Smooth muscle cell of the brain vasculature (primary cell): Measurements from ENCODE around the gene CACTIN.

ENCODE experiments used
- DNase-seq: peaks from one replicate; pipeline ENCODE4 v3.0.0-alpha.2; 2012; ENCODE audit warnings: low read depth, low spot score

CACTIN gene

DNA sequence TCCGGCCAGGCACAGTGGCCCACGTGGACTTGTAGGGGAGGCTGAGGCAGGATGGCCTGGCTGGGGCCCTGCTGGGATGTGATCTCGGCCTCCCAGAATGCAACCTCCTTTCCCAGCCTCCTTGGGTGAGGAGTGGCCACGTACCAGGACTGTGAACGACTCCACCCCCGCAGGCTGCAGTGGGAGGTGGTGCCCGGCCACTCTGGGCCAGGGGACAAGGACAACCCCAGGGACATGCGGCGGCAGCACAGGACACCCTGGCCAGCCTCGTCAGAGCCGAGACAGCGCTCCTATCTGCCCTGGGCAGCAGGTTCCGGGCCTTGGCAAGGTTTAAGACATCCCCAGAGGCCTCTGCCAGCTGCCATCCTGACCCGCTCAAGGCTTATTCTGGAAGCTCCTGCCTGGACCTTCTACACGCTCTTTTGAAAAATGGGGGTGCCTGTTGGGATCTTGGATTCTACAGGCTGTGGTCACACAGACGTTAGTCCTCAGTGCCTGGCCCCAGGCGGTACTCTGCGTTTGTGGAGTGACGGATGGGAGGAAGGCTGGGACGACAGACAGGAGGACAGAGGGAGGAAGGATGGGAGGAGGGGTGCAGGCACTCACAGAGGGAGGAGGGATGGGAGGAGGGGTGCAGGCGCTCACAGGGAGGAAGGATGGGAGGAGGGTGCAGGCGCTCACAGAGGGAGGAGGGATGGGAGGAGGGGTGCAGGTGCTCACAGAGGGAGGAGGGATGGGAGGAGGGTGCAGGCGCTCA lies 19.9 kb upstream of the CACTIN start:
- no peak for DNase-seq

DNA sequence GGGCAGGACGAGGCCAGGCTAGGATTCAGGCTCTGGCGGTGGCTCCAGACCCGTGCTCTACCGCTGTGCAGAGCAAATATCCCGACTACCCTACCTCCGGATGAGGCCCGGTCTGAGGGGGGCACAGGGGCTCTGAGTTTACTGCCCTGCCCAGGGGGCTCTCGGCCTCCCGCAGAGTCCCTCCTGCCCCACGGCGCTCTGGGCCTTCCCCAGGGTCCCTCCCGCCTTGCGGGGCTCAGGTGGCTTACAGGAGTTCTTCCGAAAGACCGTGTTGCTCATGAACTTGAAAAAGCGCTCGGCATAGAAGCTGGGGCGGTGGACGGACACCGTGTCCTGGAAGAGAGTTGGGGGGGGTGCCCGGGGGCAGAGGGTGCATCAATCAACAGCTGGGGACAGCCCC lies 19.1 kb upstream of the CACTIN start:
- DNase-seq: no peak

DNA sequence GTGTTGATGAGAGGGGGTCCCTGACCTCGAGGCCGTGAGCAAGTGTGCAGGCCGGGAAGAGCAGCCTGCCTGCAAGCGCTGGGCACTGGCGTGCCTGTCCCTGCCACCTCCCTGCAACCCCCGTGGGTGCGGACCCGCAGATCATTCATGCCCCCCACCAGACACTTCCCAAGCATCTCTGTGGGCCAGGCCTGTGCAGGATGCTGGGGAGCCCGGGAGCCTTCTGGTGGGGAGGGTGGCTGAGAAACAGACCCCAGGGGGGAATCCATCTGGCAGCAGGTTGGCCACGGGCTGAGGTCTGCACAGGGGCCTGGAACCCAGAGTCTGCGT lies 18.4 kb upstream of the CACTIN start:
- DNase-seq: no peak

DNA sequence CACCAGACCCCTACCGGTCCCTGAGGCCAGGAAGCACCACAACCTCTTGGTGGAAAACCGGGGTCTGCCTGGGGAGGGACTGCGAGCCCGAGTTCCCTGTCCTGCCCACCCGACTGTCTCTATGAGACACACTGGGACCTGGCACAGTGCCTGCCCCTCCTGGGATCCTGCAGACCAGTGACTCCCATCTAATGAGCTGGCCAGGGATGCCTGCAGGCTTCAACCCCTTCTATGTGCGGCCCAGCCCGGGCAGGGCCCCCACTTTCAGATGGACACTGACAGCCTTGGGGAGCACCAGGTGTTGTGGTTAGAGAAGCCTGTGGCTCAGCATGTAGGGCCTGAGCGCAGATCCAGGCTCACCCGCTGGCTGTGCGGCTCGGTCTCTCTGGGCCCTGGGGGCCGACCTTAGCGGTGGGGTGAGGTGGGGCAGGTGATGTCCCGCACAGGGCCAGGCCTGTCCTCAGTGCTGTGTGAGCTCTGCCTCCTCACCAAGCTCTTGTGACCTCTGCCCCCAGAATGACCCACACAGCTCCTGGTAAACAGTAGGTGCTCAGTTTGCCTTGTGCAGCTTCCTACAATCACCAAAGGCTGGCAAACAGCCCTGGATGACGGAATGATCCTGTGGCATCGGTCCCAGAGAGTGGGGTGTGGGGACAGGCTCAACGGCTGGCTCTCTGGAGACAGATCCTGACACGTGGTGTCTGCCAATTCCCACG lies 17.9 kb upstream of the CACTIN start:
- no peak for DNase-seq

DNA sequence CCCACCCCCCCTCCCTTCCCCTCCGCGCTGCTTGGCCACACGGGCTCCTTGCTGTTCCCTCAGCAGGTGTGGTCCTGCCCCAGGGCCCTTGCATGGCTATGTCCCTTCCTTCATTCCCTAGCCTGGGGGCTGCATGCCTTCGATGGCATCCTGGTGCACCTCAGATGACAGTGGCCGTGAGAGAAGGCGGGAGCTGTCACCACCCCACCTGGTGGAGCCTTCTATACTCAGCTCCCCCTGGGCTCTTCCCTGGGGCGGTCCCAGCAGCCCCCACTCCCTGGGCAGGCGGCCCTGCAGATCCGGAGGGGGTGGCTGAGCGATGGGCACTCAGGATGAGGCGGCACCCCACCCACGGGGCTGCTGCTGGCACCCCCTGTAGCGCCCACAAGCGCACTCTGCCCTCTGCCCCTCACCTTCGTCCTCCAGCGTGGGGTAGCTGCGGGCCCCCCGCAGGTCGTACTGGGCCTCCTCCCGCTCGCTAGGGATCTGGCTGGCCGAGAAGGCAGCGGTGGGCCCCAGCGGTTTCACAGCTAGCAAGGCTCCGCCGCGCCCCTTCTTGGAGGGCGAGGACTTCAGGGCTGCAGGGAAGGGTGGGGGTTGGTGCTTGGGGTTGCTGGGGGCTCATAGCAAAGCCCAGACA lies 17.2 kb upstream of the CACTIN start:
- no peak for DNase-seq

DNA sequence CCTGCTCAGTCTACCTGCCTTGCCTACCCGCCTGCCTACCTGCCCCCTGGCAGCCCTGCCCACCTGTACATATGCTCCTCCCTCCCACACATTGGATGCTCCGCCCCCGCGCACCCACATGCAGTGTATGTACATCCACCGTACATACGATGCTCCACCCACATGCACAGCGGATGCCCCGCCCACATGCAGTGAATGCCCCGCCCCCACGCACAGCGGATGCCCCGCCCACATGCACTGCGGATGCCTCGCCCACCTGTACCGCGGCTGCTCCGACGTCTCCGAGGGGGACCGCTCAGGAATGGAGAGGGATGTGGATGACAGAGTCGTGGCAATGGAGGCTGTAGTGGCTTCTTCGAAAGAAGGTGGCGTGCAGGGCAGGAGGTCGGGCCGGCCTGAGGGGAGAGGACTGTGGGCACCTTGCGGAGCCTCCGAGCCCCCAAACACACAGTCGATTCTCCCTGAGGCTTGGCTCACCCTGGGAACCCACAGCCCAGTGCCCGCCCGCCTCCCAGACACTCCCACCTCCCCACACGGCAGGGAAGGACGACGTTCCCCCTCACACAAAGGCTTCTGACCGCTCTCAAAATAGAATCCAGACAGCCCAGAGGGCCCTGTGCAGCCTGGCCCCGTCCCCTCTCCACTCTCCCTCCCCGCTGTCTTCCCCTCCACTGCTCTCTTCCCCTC lies 16.5 kb upstream of the CACTIN start:
- no peak for DNase-seq

DNA sequence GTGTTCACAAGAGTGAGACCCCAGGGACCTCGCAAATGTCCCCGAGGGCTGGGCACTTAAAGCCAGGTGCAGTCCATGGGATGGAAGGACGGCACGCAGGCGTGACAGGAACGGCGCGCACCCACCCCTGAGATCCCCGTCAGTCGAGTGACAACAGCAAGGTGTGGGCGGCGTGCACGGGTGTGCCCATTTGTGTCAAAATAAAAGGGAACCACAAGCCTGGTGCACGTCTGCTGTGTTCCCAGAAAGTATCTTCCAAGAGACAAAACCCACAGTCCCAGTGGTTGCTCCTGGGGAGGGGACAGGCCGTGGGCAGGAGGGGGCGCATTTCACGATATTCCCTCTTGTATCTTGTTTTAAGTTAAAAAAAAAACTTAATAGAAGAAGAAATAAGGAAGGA lies 15.7 kb upstream of the CACTIN start:
- no peak for DNase-seq

DNA sequence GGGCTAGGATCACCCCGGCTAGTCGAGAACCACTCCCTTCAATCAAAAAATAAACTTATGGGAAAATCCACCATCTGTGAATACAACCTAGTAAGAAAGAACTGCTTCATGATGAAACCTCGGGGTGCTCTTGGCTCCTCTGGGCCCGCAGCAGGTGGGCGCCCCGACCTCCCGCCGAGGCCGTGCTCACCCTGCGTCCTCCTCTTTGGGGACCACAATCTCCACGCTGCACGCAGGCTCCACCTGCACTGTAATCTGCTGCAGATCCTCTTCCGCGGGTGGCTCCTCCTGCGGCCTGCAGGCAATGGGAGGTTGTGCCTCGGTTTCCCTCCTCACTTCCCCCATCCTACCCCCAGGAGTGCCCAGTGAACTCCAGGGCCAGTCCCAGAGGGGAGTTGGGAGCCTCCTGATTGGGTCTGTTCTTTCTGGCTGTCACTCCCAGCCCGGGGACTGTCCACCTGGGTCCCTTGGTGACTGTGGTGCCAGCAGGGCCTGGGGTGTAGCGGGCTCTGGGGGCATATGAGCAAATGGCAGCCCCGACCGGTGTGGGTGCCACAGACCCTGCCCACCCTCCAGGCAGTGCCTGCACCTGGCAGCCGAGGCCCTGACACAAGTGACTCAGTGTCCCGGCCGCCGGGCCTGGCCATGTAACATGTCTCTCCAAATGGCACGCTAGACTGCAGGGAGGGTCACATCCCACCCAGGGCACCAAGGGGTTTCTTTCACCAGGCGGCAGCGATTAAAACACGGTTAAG lies 15.1 kb upstream of the CACTIN start:
- no peak for DNase-seq

DNA sequence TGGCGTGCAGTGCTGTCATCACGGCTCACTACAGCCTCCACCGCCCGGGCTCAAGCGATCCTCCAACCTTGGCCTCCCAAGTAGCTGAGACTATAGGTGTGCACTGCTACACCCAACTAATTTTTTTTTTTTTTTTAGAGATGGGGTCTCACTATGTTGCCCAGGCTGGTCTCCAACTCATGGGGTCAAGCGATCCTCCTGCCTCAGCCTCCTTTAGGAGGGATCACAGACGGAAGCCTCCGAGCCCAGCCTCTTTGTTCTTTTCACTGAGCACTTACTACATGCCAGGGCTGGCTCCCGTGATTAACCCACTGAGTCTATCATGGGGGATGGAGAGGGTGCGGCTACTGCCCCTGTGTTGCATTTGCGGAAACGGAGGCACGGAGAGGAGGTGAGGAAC lies 12.9 kb upstream of the CACTIN start:
- DNase-seq: no peak

DNA sequence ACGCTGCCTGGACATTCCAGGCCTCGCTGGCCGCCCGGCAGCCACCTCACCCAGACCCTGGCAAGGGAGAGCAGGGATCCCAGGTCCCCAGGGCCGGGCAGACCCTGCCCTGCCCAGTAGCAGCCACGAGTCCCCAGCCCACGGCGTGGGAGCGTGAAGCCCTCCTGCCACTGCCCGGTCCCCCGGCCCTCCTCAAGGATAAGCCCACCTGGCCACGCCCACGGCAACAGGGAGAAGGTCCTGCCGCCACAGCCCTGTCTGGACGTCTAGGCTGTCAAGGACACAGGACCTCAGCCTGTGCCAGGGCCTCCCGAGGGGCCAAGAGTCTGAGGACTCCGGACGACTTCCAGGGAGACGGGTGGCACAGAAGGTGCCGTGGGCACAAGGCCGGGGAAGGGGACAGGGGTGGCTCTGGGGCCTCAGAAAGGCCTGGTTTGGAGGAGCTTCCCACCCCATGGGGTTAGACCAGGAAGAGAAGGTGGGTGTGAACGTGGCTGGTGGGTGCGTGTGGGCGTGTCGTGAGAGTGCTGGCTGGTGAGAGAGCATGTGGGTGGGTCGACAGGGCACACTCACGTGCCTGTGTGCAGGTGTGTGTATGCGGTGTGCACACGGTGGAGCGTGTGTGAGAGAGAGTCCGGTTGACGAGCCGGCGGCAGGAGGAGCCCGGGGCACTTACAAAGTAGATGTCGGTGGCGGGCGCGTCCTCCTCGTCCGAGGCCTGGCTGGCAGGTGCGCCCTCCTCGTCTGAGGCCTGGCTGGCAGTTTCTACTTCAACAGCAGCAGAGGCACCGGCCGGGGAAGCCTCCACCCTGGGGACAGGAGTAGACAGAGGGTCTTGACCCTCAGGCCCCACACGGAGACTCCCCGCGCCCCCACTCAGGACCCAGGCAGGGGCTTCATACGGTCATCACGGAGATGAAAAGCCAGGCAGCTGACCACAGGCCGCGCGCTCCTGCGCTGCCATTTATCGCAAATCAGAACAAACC lies 11.9 kb upstream of the CACTIN start:
- DNase-seq: no peak

DNA sequence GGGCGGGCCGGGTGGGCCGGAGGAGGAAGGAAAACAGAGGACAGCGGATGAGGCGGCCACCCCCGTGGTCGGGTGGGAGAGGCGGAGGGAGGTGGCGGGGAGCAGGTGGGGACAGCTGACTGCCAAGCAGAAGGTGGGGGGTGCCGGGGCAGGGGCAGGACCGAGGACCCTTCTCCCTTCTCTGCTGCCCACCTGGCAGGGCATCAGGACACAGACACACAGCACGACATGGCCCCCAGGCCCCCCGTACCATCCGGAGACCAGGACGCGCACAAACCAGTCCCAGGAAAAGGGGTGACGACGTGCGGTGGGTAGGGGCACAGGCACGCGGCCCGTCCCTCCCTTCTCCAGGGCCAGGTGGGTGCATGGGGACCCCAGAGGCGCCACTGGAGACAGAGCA lies 11.0 kb upstream of the CACTIN start:
- DNase-seq: no peak

DNA sequence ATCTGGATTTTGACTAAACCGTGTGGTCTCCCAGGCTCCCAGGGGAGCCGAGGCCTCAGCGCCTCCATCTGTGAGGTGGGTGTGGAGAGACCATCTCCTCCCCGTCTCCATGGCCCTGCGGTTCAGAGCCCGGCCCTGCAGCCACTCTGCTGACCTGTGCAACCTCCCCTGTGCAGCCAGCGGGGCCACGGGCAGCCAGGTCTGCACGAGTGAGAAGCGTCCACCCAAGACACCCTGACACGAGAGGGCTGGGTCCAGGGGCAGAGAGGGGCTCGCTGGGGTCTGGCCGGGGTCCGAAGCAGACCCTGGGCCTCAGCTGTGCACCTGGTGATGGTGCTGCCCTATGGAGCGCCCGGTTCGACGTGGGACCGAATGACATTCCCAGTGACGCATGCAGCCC lies 10.4 kb upstream of the CACTIN start:
- no peak for DNase-seq

DNA sequence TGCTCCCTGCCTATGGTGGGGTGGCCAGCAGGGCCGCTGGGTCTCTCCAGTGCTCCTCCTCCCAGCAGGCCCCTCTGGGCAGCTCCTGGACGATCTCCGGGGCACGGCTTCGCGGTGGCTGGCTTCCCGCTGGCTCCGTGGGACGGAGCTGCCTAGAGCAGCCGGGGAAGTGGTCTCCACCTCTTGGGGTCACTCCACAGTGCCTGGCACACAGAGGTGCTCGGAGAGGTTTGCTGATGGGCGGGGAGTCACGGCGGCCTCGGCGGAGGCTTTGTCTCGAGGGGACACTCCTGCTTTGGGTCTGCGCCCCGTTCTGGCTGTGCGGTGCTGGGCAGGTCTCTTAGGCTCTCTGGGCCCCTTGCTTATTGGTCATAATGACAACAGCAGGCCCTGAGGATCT lies 9.9 kb upstream of the CACTIN start:
- DNase-seq: no peak

DNA sequence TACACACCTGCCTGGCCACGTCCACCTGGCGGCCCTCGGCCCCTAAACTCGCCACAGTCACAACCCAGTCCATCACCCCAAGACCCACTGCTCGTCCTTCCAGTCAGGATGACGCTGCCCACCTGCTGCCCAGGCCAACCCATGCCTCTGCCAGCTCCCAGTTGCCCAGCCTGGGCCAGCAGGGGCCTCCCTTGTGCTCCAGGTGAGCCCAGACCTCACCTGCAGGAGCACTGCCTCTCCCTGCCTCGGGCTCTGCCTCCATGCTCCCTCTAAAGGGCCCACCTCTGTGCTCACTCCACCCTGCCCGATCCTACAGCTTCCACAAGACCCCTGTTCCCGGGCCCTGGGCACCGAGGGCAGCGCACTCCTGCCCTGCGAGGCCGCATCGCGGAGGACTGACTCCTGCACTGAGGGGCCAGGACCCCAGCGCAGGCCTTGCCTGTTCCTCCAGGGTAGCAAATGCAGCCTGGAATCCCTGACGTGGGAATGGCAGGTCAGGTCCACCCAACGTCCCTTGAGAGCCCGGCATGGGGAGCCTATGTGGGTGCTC lies 8.0 kb upstream of the CACTIN start:
- DNase-seq: no peak

DNA sequence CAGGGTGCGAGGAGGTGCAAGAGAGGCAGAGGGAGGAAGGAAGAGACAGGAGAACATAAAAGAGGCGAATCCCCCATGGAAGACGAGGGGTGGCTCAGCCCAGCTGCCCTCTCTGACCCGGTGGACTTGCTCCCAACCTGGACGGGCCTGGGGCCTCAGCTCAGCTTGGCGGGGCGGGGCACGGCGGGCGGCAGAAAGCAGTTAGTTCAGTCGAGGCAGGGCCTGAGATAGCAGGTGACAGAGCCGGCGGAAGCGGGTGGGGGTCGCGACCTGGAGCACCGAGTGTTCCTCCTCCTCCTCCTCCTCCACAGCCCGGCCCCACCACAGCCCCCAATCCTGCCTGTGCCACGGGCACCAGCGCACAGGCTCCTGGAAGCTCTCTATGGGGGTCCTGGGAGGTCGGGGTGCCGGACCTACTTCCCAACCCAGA lies 7.0 kb upstream of the CACTIN start:
- no peak for DNase-seq

DNA sequence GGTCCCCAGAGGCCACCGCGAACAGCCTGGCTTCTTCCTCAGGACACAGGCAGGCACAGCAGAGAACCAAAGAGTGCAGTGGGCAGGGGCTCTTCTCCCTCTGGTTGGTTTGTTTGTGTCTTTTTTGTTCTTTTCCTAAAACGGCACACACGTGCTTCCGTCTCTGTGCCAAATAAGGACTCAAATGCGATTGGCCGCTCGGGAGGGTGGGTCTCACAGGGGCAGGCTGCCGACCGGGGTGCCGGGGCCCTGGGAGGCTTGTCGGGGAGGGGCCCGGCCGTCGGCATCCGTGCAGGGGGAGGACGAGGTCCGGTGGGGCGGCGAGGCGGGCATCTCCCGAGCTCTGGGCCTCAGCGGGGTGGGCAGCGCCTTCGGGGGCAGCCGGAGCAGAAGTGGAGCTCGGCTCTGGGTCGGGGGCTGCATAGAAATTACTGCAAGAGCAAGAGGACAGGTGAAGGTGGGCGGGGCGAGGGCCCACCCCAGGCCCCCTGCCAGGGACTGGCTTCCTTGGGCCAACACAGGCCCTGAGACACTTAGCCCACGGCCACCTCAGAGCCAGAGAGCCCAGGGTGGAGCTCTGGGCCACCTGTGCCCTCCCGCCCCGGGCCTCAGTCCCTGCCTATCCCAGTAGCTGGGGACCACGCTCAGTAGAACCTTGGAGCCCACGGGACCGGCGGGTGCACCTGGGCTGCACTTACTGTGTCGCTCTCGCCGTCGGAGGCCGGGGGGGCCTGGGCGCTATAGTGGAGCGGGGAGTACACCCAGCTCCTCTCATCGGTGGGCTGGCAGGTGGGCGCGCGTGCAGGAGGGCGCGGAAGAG lies 6.4 kb upstream of the CACTIN start:
- no peak for DNase-seq

DNA sequence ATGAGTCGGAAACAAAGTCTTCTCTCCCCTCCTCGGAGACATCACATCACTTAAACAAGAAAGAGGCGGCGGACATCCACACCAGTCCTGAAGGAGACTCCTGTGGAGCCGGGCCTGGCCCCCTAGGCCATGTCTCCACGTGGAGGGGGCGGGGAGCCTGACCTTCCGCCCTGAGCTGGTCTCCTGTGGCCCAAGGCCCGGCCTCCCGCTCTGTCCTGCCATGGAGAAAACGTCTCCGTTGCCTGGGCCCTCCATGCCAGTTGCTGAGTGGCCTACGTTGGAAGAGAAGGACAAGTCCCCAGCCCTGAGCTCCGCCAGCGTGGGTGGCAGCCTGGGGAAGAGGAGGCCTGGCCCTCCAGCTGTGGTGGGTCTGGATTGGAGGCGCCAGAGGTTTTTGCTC lies 5.5 kb upstream of the CACTIN start:
- no peak for DNase-seq

DNA sequence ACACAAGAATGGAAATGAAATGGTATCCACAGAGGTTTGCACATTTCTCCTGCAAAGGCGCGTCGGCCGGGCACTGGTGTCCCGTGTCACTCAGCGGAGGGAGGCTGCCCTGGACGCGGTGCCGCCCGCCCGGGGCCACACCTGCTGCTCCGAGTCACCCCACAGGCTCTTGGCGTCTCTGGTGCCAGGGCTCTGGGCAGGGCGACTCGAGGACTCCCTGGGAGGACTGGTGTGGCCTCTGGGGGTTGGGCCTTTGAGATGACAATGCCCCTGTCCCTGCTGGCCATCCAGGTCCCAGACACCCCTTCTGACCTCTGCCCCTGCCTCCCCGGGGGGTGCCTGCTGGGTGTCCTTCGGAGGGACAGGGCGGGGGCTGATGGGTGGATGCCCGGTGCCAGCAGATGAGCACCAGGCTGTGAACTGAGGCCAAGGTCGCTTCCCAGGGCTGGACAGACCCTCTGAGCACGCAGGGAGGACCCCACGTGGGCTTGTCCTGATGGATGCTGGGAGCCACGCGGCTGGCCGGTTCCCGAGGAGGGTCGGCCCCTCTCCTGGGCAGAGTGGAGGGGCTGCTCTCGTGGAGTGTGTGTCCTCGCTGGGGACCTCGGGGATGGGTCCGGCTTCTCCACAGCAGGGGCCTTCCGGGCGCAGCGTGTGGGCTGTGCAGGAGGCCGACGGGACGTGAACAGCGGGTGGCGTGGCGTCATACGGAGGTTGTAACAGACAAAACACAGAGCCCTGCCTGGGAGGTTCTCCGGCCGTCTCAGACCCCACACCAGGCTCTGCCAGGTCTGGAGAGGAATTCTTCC lies 4.7 kb upstream of the CACTIN start:
- DNase-seq: no peak
